SW 1271 (cell line): ENCODE results near the gene PLSCR3.
A peak's percentile ranks its signal among the peaks of the same experiment; 100 is the strongest.
"Not testable (repeated sequence)": the region's sequence is repeated elsewhere in the genome, so short reads cannot be mapped to it uniquely, and the experiment has no call there.

Experiments used
- DNase-seq, 2 experiments: peaks; one replicate each; lab custom pipeline; 2025; lab: John Stamatoyannopoulos, UW

The PLSCR3 gene

GRCh38 chr17:7380321-7380720 lies 14.0 kb downstream of the PLSCR3 start:
- DNase-seq: no peak

- no peak for DNase-seq
These were observed 15.2 kb downstream of the PLSCR3 start for GRCh38 chr17:7379134-7379533.

- no peak for DNase-seq
These were observed 20.0 kb downstream of the PLSCR3 start for GRCh38 chr17:7374353-7374752.

- DNase-seq: no peak
These were observed 23.5 kb downstream of the PLSCR3 start for GRCh38 chr17:7370853-7371252.

- DNase-seq: no peak
These were observed 24.5 kb downstream of the PLSCR3 start for GRCh38 chr17:7369825-7370224.

GRCh38 chr17:7368599-7368994 lies 25.7 kb downstream of the PLSCR3 start:
- not testable (repeated sequence) for DNase-seq

- no peak for DNase-seq
These were observed 26.3 kb downstream of the PLSCR3 start for GRCh38 chr17:7367918-7368598.

GRCh38 chr17:7367083-7367482 lies 27.2 kb downstream of the PLSCR3 start:
- no peak for DNase-seq

GRCh38 chr17:7365963-7366362 lies 28.4 kb downstream of the PLSCR3 start:
- DNase-seq: not testable (repeated sequence)

- DNase-seq: no peak
These were observed 31.0 kb downstream of the PLSCR3 start for GRCh38 chr17:7363311-7363710.

GRCh38 chr17:7361906-7362305 lies 32.4 kb downstream of the PLSCR3 start:
- DNase-seq: no peak

- DNase-seq: no peak
These were observed 36.9 kb downstream of the PLSCR3 start for GRCh38 chr17:7357381-7357780.

GRCh38 chr17:7356756-7357155 lies 37.6 kb downstream of the PLSCR3 start:
- no peak for DNase-seq

- DNase-seq: peak in 1 of 2 experiments; percentile 57
These were observed 38.2 kb downstream of the PLSCR3 start for GRCh38 chr17:7356072-7356549.

GRCh38 chr17:7355573-7355972 lies 38.8 kb downstream of the PLSCR3 start:
- no peak for DNase-seq

GRCh38 chr17:7355053-7355452 lies 39.3 kb downstream of the PLSCR3 start, which contains the start of gene TMEM95:
TSS of gene TMEM95 (plus strand) at chr17:7355156. CDS start at chr17:7355205, 49 bp downstream.
- no peak for DNase-seq

- peak in 1 of 2 experiments; percentile 13 for DNase-seq
These were observed 40.0 kb downstream of the PLSCR3 start for GRCh38 chr17:7354262-7354843.

GRCh38 chr17:7352910-7353635 lies 41.3 kb downstream of the PLSCR3 start:
- DNase-seq: no peak

GRCh38 chr17:7352503-7352889 lies 41.8 kb downstream of the PLSCR3 start:
- no peak for DNase-seq

GRCh38 chr17:7351665-7352502 lies 42.4 kb downstream of the PLSCR3 start, which contains the start of gene KCTD11:
TSS of gene KCTD11 (plus strand) at chr17:7352162.
- DNase-seq: peak; percentile 85 to 88

- DNase-seq: no peak
These were observed 45.7 kb downstream of the PLSCR3 start for GRCh38 chr17:7348478-7349242.
